SK-N-SH (cell line): Measurements from ENCODE around the gene P3H4.

Experiments used
- EP300 ChIP-seq, 2 experiments: IDR thresholded peaks; 2 replicates each; pipeline versions ENCODE4 v1.4.0 to v1.6.1; 2012; ENCODE audit warnings: borderline replicate concordance in 1 of 2, low read depth in 1 of 2, low read length in 1 of 2
- FOXJ3 ChIP-seq: sonication (generic); formaldehyde crosslinking; IDR thresholded peaks from 2 replicates; pipeline ENCODE4 v1.5.1; 2020; ENCODE audit warnings: mild to moderate bottlenecking, missing genetic modification reagents
- NFIC ChIP-seq: IDR thresholded peaks from 2 replicates; pipeline ENCODE4 v1.4.0; 2012; ENCODE audit warnings: borderline replicate concordance
- RCOR1 ChIP-seq: fragments of 150-350 bp; IDR thresholded peaks from 2 replicates; pipeline ENCODE4 v1.6.1; 2017; ENCODE audit warnings: antibody characterized with exemption, low read length
- SIN3A ChIP-seq: IDR thresholded peaks from 2 replicates; pipeline ENCODE4 v1.6.1; 2012; ENCODE audit warnings: low read depth, mild to moderate bottlenecking, low read length, moderate library complexity, borderline replicate concordance
- SMC3 ChIP-seq: IDR thresholded peaks from 2 replicates; pipeline ENCODE4 v1.6.1; 2012; ENCODE audit warnings: low read depth, low read length, improper control_type of control experiment
- TAF1 ChIP-seq: IDR thresholded peaks from 2 replicates; pipeline ENCODE4 v1.6.1; 2012; ENCODE audit warnings: low read depth, mild to moderate bottlenecking, low read length, moderate library complexity, borderline replicate concordance
- TEAD4 ChIP-seq: IDR thresholded peaks from 2 replicates; pipeline ENCODE4 v1.4.0; 2012; ENCODE audit warnings: mild to moderate bottlenecking, borderline replicate concordance; ENCODE audit not compliant: insufficient read depth
- TF ChIP-seq, protein P1 (sequence below): fragments of 200-600 bp; sonication (generic); IDR thresholded peaks from 2 replicates; pipeline ENCODE4 v1.6.1; 2017; ENCODE audit warnings: antibody characterized with exemption, mild to moderate bottlenecking, moderate library complexity

- TF ChIP-seq RCOR1 (no peak), SIN3A (no peak), TEAD4 (no peak), FOXJ3 (CRISPR knock-in tag) (no peak), NFIC (no peak), TAF1 (no peak), EP300 (IDR thresholded peaks at IDR 0.05; ENCODE audit: borderline replicate concordance in 1 of 2, low read depth in 1 of 2, low read length in 1 of 2) (no peak), SMC3 (no peak)
- TF ChIP-seq, protein P1, sequence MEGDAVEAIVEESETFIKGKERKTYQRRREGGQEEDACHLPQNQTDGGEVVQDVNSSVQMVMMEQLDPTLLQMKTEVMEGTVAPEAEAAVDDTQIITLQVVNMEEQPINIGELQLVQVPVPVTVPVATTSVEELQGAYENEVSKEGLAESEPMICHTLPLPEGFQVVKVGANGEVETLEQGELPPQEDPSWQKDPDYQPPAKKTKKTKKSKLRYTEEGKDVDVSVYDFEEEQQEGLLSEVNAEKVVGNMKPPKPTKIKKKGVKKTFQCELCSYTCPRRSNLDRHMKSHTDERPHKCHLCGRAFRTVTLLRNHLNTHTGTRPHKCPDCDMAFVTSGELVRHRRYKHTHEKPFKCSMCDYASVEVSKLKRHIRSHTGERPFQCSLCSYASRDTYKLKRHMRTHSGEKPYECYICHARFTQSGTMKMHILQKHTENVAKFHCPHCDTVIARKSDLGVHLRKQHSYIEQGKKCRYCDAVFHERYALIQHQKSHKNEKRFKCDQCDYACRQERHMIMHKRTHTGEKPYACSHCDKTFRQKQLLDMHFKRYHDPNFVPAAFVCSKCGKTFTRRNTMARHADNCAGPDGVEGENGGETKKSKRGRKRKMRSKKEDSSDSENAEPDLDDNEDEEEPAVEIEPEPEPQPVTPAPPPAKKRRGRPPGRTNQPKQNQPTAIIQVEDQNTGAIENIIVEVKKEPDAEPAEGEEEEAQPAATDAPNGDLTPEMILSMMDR = no peak
Measured at GRCh38 chr17:41792845-41793783, 18.6 kb downstream of the P3H4 start.
